ENCODE measurements around the gene TTLL11.
"Not testable (repeated sequence)": the region's sequence is repeated elsewhere in the genome, so short reads cannot be mapped to it uniquely, and the experiment has no call there.

TTLL11 gene

GRCh38 chr9:122080986-122081385 lies 12.1 kb downstream of the TTLL11 start:
- DNase-seq (ENCODE audit: low read depth in 2 of 2): no peak

GRCh38 chr9:122078557-122078956 lies 14.6 kb downstream of the TTLL11 start:
- no peak for DNase-seq (ENCODE audit: low read depth in 2 of 2)

- no peak for DNase-seq (ENCODE audit: low read depth in 2 of 2)
These were observed 16.3 kb downstream of the TTLL11 start for GRCh38 chr9:122076773-122077172.

GRCh38 chr9:122076117-122076516 lies 17.0 kb downstream of the TTLL11 start:
- DNase-seq (ENCODE audit: low read depth in 2 of 2): no peak

GRCh38 chr9:122075135-122076030 lies 17.7 kb downstream of the TTLL11 start:
- DNase-seq (ENCODE audit: low read depth in 2 of 2): no peak

GRCh38 chr9:122071715-122072114 lies 21.4 kb downstream of the TTLL11 start:
- no peak for DNase-seq (ENCODE audit: low read depth in 2 of 2)

GRCh38 chr9:122070728-122071515 lies 22.2 kb downstream of the TTLL11 start:
- DNase-seq (ENCODE audit: low read depth in 2 of 2): no peak

GRCh38 chr9:122066680-122067079 lies 26.4 kb downstream of the TTLL11 start:
- DNase-seq (ENCODE audit: low read depth in 2 of 2): not testable (repeated sequence)

- DNase-seq (ENCODE audit: low read depth in 2 of 2): no peak
These were observed 27.0 kb downstream of the TTLL11 start for GRCh38 chr9:122065923-122066629.

GRCh38 chr9:122060481-122060880 lies 32.6 kb downstream of the TTLL11 start:
- DNase-seq (ENCODE audit: low read depth in 2 of 2): no peak

- no peak for DNase-seq (ENCODE audit: low read depth in 2 of 2)
These were observed 33.2 kb downstream of the TTLL11 start for GRCh38 chr9:122059955-122060324.

GRCh38 chr9:122059214-122059954 lies 33.7 kb downstream of the TTLL11 start:
- no peak for DNase-seq (ENCODE audit: low read depth in 2 of 2)

GRCh38 chr9:122058709-122059108 lies 34.4 kb downstream of the TTLL11 start:
- DNase-seq (ENCODE audit: low read depth in 2 of 2): no peak

GRCh38 chr9:122058051-122058450 lies 35.1 kb downstream of the TTLL11 start:
- DNase-seq (ENCODE audit: low read depth in 2 of 2): no peak

- DNase-seq (ENCODE audit: low read depth in 2 of 2): no peak
These were observed 35.9 kb downstream of the TTLL11 start for GRCh38 chr9:122057211-122057610.

- no peak for DNase-seq (ENCODE audit: low read depth in 2 of 2)
These were observed 36.6 kb downstream of the TTLL11 start for GRCh38 chr9:122056484-122056883.

GRCh38 chr9:122055701-122056100 lies 37.4 kb downstream of the TTLL11 start:
- DNase-seq (ENCODE audit: low read depth in 2 of 2): no peak

- no peak for DNase-seq (ENCODE audit: low read depth in 2 of 2)
These were observed 39.3 kb downstream of the TTLL11 start for GRCh38 chr9:122053567-122054350.

GRCh38 chr9:122053064-122053463 lies 40.0 kb downstream of the TTLL11 start:
- DNase-seq (ENCODE audit: low read depth in 2 of 2): no peak
